Stimulated activated CD4-positive, alpha-beta T cell treated with anti-CD3 and anti-CD28 coated beads, Interleukin-4, amount 100 ng/mL, for 4 hours (primary cell): ENCODE results near the gene STXBP5.
A peak's percentile ranks its signal among the peaks of the same experiment; 100 is the strongest.
"Not testable (repeated sequence)": the region's sequence is repeated elsewhere in the genome, so short reads cannot be mapped to it uniquely, and the experiment has no call there.

Source experiments
- DNase-seq, 2 experiments: peaks; one replicate each; pipeline ENCODE4 v3.0.0-alpha.2; 2020

STXBP5 gene

GRCh38 chr6:147304016-147304415 is 99.8 kb downstream of the STXBP5 start:
- no peak for DNase-seq

DNA sequence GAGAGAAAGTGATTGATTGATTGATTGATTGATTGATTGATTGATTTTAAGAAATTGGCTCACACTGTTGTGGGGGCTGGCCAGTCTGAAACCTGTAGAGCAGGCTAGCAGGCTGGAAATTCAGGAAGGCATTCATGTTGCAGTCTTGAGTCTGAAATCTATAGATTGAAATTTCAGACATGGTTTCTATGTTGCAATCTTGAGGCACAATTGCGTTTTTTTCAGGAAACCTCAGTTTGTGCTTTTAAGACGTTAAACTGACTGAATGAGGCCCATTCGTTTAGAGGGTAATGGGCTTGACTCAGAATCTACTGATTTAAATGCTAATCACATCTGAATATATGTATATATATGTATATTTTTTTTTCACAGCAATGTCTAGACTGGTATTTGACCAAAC is 106.3 kb downstream of the STXBP5 start:
- no peak for DNase-seq

- no peak for DNase-seq
Observed at GRCh38 chr6:147311218-147311617, 107.0 kb downstream of the STXBP5 start.

- DNase-seq, result no peak
Observed at GRCh38 chr6:147321260-147321659, 117.0 kb downstream of the STXBP5 start.

GRCh38 chr6:147322299-147323162 is 118.3 kb downstream of the STXBP5 start:
- DNase-seq, result no peak

- no peak for DNase-seq
Observed at GRCh38 chr6:147325557-147325956, 121.3 kb downstream of the STXBP5 start.

- DNase-seq, result no peak
Observed at GRCh38 chr6:147331401-147331800, 127.2 kb downstream of the STXBP5 start.

DNA sequence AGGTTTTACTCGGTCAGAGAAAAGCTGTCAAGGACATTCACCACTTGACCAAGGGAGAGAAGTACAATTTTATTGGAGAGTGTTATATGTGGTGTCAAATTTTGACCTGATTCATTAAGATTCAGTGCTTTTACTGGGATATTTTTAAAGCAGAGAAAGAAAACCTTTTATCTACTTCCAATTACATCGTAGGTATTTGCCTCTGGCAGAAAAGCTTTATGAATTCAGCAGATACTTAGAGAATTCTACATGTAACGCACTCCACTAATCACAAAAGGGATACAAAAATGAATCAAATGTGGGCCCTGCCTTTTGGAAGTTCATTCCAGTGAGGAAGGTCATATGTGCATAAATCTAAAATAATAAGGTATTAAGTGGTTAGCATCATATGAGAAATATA is 133.7 kb downstream of the STXBP5 start:
- DNase-seq, result no peak

GRCh38 chr6:147341486-147341885 is 137.3 kb downstream of the STXBP5 start:
- DNase-seq, result peak in 1 of 2 experiments; percentile 9

DNA sequence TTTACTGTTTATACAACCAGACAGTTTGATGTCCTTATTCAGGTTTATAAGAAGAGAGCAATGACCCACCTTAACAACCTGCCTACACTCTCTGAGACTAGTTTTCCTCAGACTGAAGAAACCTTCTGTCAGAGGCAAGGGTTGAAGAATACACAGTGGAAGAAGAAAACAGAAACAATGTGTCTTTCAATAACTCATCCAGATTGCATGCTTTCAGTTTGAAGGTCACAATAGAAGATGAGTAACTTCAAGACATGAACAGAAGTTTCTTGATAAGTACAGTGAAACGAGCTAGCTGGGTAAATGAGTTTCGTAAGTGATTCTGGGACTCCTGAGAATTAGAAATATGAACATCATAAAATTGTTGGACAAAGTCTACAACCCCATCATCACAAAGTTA is 141.7 kb downstream of the STXBP5 start:
- DNase-seq, result no peak

DNA sequence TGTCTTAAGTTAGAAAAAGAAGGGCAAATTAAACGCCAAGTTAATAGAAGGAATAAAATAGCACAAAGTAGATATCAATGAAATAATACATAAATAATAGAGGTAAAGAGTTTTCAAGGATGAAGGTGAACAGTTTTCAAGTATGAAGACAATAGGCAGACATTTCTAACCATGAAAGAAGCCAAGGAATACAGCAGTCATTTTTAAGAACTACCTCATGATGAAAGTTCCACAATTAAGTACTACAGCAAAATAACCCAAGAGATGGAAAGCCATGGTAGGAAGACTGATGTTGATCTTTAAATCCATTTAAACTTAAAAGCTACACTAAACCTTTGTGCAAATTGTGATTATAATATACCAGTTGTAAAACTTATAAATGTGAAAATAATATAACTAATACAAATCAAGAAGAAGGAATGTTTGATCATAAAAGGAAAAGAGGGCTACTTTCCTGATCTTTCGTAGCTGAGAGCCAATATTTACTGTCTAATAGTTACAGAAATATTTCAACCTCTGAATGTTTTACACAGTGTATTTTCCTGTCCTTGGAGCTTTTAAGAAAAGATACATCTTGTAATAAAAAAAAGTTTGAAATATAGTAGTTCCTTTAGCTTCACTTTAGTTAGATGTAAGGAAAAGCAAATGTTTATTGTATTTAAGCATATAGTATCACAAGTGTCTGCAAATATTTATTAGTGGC is 143.1 kb downstream of the STXBP5 start:
- DNase-seq, result no peak

DNA sequence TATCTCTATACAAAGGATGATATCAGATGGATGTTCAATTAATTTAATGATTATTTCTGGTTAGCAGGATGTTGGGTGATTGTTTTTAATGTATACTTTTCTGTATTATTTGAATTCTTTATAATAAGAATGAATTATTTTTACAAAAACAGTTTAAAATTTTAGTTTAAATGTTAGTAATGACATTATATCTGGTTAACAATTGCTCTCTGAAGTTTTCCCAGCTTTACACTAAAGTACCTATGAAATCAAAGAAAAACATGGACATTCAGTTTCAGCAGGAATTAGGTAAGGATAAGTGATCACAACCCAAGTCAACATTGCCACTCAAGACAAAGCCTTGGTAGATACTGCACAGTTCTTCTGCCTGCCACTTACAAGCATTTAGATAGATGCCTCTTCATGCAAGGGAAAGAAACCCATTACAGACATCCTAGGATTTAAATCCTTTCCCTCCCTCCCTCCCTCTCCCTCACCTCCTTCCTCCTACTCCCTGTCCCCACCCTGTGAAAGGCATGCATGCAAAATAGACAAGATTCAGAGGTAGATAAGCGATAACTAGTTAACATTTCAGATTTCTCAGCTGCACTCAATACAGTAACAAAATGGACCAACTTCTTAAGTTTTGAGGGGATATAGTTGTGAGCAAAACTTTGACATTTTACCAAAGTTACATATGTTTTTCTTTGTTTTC is 143.8 kb downstream of the STXBP5 start:
- no peak for DNase-seq

DNA sequence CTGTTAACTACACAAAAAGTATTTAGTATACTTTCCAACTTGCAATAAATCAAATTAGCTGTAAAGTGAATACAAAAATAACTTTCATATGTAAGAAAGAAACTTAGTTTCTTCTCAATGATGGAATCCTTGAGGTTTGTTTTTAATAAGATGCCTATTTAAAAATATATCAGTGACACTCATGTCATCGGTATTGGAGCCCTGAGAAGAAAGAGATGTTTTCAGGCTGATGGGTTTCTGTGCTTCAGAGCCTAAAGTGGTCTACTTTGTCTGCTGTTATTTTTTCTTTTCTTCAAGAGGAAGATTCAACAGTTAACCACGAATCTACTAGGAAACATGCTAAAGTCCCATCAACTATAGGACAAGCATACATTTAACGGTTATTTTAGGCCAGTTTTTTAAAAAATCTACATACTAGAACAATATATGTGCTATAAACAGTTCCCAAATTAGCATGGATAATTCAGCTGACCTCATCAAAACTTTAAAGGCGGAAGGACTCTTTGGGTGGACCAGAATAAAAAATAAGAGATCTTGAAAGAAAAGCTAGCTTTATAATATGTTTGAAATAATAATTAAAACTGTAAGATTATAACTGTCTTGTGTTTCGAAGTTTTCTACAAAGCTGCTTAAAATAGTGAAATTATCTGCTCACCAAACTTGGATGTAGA is 157.2 kb downstream of the STXBP5 start:
- no peak for DNase-seq

DNA sequence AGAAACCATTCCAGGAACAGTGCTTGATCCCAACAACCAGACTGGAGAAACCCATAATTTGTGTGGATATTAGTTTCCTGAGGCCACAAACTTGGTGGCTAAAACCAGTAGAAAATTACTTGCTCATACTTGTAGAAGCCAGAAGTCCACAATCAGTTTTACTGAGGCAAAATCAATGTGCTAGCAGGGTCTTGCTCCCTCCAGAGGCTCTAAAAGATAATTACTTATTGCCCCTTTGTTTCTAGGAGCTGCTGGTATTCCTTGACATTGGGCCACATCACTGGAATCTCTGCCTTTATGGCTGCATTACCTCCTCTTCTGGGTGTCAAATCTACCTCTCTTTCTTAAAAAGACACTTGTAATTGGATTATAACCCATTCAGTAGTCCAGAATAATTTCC is 162.1 kb downstream of the STXBP5 start:
- DNase-seq, result no peak

DNA sequence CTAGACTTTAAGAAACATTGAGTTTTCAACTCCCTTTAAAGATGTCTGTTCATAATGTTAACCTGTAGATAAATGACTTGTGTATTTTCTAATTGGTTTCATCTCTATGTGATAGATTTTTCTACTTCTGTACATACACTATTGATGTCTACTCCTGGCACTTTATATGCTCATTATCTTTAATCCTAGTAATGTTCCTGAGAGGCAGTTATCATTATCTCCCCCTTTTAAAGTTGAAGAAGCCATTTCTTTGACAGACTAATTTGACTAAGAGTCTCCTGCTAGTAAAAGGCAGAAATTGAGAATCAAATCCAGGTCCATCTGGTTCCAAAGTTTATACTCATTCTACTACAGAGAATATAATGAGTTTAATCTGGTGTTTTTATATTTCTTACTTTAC is 167.1 kb downstream of the STXBP5 start:
- no peak for DNase-seq

DNA sequence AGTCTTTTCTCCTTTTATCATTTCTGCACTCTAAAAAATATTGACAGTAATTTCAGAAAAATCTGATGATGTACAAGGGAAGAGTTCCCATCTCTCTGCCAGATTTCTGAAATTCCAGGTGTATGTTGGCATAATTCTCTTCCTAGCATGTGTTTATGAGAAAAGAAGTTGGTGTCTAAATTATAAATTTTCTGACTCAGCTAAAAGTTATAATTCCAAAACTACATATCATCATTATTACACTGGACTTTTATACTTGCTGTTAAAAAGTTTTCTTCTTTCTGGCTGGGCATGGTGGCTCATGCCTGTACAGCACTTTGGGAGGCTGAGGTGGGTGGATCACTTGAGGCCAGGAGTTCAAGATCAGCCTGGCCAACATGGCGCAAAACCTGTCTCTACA is 168.6 kb downstream of the STXBP5 start:
- DNase-seq, result no peak

- no peak for DNase-seq
Observed at GRCh38 chr6:147378819-147379218, 174.6 kb downstream of the STXBP5 start.

DNA sequence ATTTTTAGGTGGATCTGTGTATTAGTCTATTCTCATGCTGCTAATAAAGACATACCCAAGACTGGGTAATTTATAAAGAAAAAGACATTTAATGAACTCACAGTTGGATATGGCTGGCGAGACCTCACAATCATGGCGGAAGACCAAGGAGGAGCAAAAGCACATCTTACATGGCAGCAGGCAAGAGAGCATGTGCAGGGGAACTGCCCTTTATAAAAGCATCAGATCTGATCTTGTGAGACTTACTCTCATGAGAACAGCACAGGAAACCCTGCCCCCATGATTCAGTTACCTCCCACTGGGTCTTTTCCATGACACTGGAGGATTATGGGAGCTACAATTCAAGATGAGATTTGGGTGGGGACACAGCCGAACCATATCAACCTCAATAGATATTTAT is 176.6 kb downstream of the STXBP5 start:
- not testable (repeated sequence) for DNase-seq

- DNase-seq, result no peak
Observed at GRCh38 chr6:147381712-147382111, 177.5 kb downstream of the STXBP5 start.

DNA sequence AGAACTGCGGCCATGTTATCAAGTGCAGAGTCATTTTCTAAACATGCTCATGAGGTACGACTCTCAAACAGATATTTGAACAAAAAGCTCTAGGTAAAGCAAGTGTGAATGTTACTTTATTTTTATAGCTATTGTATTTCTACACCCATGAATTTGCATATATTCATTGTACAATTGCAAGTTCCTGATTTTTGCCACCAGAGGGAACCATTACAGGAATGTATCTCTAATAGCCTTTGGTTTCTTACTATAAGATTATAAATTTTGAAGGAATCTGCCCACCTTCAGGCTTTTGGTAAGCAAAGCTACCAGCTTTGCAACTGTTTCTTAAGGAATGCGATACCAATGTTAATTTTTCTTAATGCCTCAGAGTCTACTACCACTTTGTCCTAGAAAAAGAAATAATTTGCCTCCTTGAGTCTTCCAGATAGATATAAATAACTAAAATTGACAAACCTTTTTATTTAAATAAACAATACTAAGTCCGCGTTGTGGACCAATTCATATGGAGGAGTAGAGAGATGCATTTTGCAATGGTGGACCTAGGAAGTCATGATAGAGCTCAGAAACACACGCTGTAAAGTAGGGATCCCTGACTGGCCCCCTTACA is 178.8 kb downstream of the STXBP5 start:
- no peak for DNase-seq

DNA sequence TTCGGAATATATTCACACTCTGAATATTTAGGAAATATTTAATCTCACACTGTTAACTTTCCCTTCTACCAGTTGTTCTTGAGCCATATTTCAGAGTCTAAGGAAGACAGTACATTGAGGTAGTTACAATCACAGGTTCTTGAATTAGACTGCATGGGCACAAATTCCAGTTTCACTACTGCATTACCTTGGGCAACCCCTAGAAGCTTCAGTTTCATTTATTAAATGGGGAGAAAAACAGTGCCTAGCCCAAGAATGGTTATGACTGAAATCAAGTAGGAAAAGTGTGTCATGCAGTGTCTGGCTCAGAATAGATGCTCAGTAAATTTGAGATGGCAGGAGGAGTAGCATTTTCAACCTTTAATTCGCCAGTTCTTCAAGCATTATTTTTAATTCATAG is 179.8 kb downstream of the STXBP5 start:
- DNase-seq, result no peak
